ENCODE measurements around the gene RNF123.

DNA sequence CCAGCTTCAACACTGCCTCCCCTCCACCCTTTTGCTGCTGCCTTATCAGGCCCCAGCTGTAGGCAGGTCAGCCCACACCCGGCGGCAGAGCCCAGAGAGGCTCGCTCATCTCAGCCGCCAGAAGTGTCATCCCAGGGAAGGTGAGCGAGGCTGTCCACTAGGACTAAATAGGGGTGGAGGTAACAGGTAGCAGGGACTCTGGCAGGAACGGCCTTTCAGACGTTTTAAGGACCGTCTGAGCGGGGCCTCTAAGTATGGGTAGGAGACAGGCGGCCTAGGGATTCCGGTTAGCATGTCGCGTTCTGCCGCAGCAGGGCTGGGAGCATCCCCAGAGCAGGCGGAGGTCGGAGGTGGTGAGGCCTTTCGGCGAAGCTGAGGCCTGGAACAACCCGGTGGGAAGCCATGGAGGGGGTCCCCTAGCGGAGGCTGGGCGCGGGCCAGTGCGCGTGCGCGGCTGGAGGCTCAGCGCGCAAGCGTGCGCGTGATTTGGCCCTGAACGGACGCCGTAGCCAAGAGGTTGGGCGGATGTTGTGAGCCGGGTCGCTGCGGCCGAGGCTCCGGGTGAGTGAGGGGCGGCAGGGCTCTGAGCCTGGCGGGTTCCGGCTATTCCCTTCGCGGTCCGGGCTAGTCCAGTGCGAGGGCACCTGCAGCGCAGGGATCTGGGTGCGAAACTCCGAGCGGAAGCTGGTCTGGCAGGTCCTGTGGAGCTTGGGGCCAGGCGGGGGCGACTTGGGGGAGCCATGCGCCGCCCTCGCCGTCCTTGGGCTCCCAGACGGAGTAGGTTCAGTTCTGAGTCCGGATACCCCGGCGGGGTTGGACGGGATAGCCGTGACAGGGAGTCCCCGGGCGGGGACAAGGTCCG lies at the start of gene RNF123, which contains the start of gene MST1:
- TF ChIP-seq CTCF (conservative IDR thresholded peaks at IDR 0.05; ENCODE audit: low read length) (peak; percentile 34; the same call in 1 of the 2 replicates), EZH2phosphoT487 (IDR thresholded peaks at IDR 0.05; ENCODE audit: borderline replicate concordance) (no peak)
